NB4 (cell line): ENCODE results near the gene RNF31.
A peak's percentile ranks its signal among the peaks of the same experiment; 100 is the strongest.

ENCODE experiments used
- DNase-seq: peaks from one replicate; pipeline ENCODE4 v3.0.0; 2010; ENCODE audit warnings: low read depth
- H3K4me3 ChIP-seq: one replicate; pipeline ENCODE4 v1.5.1; 2011; ENCODE audit warnings: mild to moderate bottlenecking, low read depth, low read length, moderate library complexity
- CTCF ChIP-seq: IDR thresholded peaks from one replicate; pipeline ENCODE4 v1.5.1; 2012; ENCODE audit warnings: low read depth, low read length
- MAX ChIP-seq: IDR thresholded peaks from 2 replicates; pipeline ENCODE4 v1.6.1; 2011; ENCODE audit warnings: low read depth, low read length
- MYC ChIP-seq: IDR thresholded peaks from 2 replicates; pipeline ENCODE4 v1.6.1; 2011; ENCODE audit warnings: low read depth, low read length
- POLR2A ChIP-seq: IDR thresholded peaks from 2 replicates; pipeline ENCODE4 v1.6.1; 2011; ENCODE audit warnings: mild to moderate bottlenecking; ENCODE audit not compliant: insufficient read length; ENCODE audit errors: extremely low read depth

RNF31 gene

DNA sequence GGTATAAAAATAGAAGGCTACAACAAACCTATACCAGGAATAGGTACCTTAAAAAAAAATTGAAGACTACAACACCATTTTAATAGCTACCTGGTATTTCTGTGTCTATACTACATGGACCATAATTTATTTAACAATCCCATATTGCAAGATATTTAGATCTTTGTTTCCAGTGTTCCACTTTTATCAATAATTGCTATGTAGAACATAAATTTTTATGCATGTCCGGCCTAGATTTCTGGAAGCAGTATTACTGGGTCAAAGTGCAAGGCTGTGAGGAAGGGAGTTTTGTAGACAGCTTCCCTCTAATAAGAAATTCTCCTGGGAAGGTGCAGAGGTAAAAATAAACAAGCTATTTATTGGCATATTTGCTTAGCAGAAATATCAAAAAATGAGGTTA lies 36.8 kb upstream of the RNF31 start:
- DNase-seq = no peak
- no peak for TF ChIP-seq CTCF
- no peak for TF ChIP-seq MAX
- no peak for TF ChIP-seq POLR2A
- TF ChIP-seq MYC = no peak
- H3K4me3 ChIP-seq = no peak overlapping the region

DNA sequence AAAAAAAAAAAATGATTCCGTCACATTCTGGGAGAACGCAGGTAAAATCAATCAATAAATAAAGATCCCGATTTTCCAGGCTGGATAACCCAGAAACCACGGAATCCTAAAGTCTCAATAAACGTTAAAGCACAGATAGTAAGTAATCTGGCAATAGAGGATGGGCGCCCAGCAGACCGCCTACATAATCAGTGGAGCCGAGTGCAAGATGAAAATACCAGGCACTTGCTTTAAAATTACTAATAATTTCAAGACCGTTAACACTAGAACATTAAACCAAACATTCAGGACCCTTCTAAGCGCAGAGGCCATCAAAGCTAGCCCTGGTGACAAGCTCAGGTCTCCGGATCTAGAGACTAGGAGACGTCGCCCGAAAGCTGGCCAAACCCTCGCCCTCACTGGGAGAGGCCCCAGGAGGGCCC lies 33.9 kb upstream of the RNF31 start:
- H3K4me3 ChIP-seq = peak overlapping the region; percentile 87
- no peak for DNase-seq
- TF ChIP-seq POLR2A (no peak), MYC (no peak), MAX (no peak), CTCF (no peak)

GRCh38 chr14:24113801-24114531 lies 33.3 kb upstream of the RNF31 start:
- DNase-seq = peak; percentile 98
- TF ChIP-seq MYC (peak; percentile 30), POLR2A (peak; percentile 65), CTCF (no peak), MAX (peak; percentile 59; the same call in 1 of the 2 replicates)
- H3K4me3 ChIP-seq = peak overlapping the region; percentile 87

- H3K4me3 ChIP-seq = peak within 1 kb of the TSS; percentile 96
- peak; percentile 99 for DNase-seq
- TF ChIP-seq POLR2A (peak; percentile 70), CTCF (no peak), MYC (peak; percentile 97), MAX (peak; percentile 98)
These were observed 32.5 kb upstream of the RNF31 start, which contains the start of the genes DCAF11 and NRL for GRCh38 chr14:24114532-24115421. TSS of gene DCAF11 (plus strand) at chr14:24114777. CDS start at chr14:24115595, 818 bp downstream. TSS of gene NRL (minus strand) at chr14:24114949. CDS start at chr14:24082848, 32,101 bp downstream.

DNA sequence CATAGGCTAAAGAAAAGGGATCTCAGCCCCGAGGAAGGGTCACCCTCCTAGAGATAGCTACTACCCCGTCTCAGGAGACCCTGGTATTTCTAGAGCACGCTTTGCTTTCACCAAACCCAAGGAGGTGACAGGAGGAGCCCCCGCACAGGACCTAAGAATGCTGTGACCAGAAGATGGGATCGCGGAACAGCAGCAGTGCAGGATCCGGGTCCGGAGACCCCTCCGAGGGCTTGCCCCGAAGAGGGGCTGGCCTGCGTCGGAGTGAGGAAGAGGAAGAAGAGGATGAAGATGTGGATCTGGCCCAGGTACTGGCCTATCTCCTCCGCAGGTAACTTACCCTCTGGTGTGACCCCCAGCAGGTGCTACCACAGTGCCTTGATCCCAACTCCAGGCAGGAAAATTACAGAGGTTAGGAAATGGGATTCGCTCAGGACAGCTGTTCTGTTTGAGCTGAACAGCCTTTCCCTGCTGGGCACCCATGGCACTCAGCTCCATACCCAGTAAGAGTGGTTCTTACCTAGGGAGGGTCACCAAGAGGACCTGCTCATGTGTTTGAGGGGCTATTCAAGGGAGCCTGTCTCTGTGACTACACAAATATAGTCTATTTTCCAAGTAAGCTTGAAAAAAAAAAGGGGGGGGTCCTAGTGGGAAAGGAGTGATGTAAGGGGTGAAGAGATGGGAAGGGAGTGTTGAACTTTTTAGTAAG lies 31.7 kb upstream of the RNF31 start:
- DNase-seq = no peak
- peak overlapping the region; percentile 96 for H3K4me3 ChIP-seq
- TF ChIP-seq POLR2A = no peak
- TF ChIP-seq MAX = no peak
- TF ChIP-seq MYC = no peak
- TF ChIP-seq CTCF = no peak
